Endometrial microvascular endothelial cells (primary cell): Measurements from ENCODE around the gene MATN1. TPM values are rescaled to one million over a fixed set of nuclear protein-coding genes. Genes with fewer than 3 reads are reported as not detected.

ENCODE experiments used
- in situ Hi-C: cut with HindIII; loops from 2 replicates; pipeline ENCODE4 v1.10.0; 2017; ENCODE audit warnings: low sequenced_read_pairs, low pct_unique_long_range_greater_than_20kb; ENCODE audit errors: inconsistent ontology term
- total RNA-seq: library from RNA; depleted of rRNA; stranded (reverse); fragments of >200 nt; gene quantifications from one replicate; pipeline ENCODE4 v1.2.3, GENCODE V29; 2015; ENCODE audit errors: inconsistent ontology term

MATN1 gene
- total RNA-seq, 1 donor from 2014 or later, result not detected

DNA sequence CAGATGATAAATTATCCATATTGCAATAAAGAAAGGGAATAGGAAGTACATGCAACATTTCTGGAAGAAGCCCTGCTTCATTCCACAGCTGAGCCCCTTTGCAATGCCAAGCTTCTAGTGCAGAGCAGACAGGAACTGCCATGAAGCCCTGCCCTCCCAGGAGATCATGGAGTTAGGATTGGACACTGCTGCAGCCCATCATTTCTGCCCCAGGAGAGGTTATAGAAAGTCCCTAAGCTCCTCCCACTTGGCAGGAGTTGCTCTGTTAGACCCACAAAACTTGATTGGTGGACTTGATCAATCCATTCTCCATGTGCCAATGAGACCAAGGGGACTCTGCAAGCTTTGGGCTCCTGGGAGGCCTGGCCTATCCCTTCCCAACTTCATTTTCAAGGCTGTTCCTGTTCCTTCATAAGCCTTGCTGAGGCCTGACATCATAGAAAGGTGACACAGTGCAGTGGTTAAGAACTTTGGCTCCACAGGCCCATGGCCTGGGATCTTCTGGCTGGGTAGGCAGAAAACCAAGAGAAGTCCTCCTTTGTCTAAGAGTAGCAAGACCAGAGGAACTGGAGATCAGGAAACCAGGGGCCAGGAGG lies 35.5 kb upstream of the MATN1 start:
- in situ Hi-C loops, result no loop called here

DNA sequence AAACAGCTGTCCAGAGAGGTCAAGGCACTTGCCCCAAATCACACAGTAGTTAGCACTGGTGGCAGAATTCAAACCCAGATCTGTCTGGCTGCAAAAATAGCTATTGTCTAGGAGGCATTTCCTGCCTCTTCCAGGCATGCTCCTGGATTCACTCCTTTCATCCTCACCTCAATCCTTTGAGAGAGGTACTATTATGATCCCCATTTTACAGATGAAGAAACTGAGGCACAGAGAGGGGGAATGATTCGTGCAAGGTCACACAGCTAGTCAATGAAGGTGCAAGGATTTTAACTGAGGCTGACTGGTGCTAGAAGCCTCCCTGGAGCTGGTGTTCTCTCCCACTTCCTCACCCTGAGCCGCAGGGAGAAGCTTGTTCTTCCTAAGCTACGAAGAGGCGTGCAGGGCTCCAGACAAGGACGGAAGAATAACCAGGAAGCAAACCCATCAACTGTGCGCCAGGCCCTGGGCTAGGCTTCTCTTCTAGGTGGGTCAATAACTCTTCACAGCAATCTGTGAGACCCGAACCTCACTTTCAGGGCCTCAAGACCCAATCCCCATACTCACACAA lies 34.8 kb upstream of the MATN1 start:
- in situ Hi-C loops, result no loop called here

DNA sequence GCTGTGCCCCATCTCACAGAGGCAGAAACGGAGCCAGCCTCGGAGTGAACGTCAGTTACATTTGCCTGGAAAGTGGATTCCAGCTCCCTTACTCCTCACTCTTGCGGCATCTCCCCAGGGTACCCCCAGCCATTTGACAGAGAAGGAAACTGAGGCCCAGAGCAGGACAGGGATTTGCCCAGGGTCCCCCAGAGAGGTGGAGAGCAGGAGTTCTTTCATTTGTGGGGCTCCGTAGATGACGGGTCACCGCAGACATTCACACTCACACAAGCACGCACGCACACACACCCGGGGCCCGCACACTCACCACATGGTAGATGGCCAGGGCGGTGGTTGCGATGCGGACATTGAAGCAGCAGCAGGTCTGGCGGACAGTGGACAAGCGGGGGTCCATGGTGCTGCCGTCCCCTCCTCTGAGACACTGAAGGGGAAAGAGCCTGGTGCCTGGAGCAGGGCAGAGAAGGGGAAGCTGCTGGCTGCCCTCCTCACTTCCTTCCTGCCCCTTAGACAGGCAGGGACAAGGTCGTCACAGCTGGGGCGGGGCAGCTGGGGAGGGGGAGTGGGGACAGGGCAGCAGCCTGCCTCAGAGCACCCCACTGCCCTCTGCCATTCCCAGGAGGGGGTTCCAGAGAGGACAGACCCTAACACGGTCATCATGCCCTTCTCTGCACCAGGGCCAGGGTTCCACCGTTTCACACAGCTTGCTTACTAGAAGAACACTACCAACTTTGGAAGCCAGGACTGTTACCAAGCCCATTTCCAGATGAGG lies 34.2 kb upstream of the MATN1 start, which contains the start of gene LAPTM5:
TSS of gene LAPTM5 (minus strand) at position 423 of the 769 bp plus-strand sequence. CDS start at position 394, 29 bp downstream.
- in situ Hi-C loops, result no loop called here

DNA sequence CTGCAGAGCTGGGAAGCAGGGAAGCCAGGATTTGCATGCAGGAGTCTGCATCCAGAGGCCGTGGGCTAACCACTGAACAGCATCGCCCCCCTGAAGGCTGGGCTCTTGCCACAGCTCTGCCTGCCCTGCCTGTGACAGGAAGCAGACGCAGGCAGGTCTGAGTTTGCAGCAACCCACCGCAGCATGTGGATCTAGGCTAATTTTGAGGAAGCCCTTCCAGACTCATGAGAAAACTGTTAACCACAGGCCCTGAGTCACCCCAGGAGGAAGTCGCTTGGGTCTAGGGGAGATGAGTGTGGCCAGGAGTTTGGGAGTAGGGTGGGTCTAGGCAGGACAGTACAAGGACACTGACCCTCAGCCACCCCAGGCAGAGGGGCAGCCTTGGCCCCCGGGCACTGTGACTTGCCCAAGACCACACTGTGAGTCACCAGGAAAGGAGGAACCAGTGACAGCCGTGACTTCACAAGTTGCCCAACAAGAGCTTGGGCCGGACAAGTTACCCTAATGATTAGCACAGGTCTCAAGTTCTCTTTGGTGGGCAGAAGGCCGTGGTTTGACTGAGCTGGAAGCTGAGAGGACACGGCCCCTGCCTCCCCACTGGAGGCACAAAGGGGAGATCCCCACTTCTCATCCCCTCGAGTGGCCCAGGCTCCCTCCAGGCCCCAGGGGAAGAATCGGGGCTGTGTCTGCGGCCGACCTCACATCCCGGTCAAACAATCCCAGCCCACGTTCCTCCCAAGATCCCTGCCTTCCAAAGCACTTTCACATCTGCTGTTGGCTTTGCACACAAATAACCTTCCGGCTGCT lies 33.4 kb upstream of the MATN1 start:
- in situ Hi-C loops, result no loop called here

DNA sequence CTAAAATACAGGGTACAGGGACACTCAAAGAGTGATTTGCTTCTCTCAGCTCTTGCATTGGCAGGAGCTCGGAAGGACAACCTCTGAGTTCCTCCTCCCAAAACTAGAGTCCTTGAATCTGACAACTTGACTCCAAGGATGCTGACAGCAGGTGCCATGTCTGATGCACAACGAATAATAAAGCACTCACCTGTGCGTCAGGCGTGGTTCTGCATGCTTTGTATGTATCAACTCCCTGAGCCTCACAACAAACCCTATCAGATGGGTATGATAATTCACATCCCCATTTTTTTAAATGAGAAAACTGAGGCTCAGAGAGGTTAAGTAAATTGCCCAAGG lies 32.8 kb upstream of the MATN1 start:
- in situ Hi-C loops, result no loop called here

DNA sequence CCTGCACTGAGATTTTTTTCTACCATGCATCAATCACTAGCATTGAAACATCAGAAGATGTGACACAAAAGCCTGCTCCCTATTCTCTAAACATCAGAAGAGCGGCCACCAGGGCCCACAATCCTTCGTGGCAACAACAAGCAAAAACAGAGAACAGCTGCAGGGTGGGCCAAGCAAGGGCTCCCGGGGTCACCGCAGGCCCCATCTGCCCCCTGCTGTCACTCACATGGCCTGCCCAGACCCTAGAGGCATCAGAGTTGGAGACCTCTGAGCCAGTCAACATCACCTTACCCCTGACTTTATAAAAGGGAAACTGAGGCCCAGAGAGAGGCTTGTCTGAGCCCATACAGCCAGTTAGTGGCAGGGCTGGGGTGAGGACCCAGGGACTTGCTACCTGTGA lies 32.4 kb upstream of the MATN1 start:
- in situ Hi-C loops, result no loop called here

DNA sequence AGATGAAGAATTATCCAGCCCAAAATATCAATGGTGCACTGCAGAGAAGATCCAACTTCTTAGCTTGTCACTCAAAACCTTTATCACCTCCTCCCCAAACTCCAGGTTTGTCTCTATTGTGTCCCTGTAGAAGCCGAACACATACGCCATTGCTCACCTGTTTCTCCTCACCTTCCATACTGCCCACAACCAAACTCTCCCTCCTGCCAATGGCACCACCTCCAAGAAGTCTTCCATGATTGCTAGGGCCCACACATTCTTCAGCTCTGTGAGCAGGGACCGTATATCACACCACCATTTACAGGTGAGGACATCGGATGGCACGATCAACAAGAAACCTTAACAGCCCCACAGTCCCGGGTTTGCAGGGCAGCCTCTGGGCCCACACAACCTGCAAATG lies 31.9 kb upstream of the MATN1 start:
- in situ Hi-C loops, result no loop called here

DNA sequence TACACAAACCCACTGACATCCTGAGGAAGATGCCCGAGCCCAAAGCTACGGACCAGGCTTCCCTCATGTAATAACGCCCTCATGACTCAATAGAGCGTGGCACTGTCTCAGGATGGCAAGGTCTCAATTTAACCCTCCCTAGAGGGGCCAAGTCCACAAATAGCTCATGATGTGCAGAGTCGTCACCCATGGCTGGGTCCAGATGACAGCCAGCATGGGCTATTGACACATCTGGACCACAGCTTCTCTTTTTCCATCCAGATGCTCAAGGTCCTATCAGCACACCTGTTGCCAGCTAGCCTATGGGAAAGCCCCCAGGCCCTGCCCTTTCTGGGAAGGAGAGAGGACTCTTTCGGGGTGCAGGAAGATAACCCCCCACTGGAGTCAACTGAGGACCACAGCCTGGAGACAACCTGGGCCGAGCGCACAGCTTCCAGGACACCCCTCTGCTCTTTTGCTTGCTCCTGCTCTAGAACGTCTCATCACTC lies 31.3 kb upstream of the MATN1 start:
- in situ Hi-C loops, result no loop called here

DNA sequence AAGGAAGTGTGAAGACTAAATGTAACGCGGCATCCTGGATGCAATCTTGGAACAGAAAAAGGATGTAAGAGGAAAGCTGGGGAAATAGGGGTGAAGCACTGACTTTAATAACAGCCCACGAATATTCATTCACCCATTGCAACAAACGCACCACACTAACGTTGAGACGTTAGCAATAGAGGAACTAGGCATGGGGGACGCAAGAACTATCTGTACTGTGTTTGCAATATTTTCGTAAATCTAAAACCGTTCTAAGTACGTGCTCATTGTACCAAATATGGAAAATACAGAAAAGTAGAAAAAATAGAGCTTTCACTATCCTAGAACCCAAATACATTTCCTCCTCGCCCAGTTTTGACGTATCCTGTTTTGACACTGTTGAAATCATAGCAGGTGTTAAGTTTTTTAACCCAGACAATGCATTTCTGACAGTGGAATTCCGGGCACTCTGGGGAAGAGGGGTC lies 30.3 kb upstream of the MATN1 start:
- in situ Hi-C loops, result no loop called here

DNA sequence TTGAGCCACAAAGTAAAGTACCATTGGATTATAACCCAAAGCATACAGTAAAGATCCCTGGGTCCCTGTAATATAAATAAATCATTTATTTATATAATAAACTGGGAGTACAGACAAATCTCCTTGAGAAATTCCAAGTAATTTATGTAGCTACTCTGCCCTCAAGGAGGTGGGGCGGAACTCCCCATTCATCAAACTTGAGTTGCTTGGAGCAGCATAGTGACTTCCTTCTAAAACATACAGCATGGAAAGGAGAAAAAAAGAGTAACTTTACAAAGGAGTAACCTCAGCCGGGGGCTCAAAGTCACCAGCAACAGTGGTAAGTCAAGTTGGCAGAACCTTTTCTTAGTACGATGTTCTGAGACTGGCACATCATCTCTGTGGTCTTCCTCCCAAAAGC lies 29.7 kb upstream of the MATN1 start:
- in situ Hi-C loops, result no loop called here

DNA sequence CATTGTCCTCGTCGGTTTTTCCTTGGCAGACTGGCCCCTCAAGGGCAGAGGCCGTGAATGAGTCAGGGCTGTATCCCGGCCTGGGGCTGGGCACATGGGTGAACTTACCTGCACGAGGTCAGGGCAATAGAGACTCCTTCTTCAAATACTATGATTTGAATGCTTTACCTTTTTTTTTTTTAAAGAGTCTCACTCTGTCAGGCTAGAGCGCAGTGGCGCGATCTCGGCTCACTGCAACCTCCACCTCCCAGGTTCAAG lies 29.2 kb upstream of the MATN1 start:
- in situ Hi-C loops, result no loop called here

DNA sequence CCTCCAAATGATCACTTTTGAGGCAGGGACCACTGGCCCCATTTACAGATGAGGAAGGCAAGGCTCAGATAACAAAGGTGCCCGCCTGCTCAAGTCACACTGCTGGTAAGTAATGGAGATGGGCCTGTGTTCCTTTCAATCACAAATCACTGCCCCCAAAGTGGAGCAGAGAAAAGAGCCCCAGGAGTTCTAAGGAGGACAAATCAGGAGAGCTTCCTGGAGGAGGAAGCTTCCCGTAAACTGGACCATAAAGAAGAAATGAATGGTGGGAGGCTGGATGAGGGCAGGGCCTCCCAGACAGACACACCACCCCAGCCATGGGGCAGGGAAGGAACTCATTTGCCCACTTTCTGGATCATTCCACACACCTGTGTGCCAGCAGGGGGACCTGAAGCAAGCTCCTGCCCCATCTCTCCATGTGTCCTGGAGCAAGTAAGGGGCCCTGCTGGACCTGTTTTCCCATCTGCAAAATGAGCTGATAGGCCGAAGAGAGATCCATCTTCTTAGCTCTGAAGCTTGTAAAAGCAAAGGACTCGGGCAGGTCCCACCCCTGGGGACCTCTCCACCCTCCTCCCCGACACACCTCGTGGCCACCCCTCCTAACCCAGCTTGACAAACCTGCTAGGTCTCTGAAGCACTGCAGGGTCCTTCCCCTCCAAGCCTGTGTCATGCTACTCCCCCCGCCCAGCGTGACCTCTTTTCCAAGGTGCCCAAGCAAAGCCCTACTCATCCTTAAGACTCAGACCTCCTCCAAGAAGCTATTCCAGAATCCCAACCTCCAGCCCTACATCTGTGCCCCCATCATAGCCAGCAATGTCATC lies 28.7 kb upstream of the MATN1 start:
- in situ Hi-C loops, result no loop called here

DNA sequence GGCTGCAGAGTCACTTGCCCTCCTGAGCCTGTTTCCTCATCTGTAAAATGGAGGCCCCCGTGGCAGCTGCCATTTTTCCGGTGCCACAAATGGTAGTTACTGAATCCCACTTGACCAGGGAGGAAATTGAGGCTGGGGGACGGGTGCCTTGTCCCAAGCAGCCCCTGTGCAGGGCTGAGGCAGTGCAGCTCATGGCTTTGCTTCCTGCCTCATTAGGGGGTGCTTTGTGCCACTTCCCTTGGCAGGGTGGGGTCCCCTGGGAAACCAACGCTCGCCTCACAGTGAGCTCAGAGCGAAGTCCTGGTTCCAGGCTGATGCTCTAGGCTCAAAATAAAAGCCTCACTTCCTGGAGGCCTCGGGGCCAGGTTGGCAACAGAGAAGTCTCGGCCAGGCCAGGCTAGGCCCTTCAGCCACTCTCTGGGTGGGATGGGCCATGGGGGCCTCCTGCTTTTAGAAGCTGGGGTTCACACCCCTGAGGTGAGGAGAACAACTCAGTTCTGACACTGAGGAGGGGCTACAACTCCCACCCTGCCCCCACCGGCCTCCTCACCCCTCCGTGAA lies 27.4 kb upstream of the MATN1 start:
- in situ Hi-C loops, result no loop called here

DNA sequence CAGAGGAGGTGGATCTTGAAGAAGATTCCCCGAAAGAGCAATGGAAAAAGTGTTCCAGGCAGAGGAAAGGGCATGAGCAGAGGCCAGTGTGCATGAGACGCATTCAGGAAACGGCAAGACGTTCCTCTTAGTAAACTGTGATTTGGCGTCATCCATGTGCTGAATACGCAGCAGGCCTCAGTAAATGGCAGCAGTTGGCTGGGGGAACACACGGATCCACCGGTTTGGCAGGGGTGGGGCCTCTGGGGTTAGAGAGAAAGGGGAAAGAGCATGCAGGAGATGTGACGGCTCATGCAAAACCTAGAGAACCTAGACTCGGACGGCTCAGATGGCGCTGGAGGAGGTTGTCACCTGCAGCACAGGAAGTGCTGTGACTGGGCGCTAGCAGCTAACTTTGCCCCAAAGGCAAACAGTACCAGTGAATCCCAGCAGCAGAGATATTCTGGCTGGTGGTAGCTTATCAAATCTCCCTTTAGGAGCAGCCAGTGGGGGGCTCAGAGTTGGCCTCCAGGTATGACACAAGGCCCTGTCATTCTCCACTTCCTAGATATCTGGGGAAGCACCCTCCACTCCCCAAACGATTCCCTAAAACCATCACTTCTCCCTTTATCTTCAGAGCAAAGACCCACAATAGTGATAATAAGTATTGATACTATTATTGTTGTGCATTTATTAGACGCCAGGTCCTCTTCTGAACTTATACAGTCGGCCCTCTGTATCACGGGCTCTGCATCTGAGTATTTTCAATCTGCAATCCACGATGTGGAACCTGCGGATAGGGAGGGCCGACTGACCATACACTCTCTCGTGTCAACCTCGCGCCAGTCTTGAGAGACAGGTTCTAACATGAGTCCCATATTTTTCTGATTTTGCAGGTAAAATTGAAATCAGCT lies 26.6 kb upstream of the MATN1 start:
- in situ Hi-C loops, result no loop called here

DNA sequence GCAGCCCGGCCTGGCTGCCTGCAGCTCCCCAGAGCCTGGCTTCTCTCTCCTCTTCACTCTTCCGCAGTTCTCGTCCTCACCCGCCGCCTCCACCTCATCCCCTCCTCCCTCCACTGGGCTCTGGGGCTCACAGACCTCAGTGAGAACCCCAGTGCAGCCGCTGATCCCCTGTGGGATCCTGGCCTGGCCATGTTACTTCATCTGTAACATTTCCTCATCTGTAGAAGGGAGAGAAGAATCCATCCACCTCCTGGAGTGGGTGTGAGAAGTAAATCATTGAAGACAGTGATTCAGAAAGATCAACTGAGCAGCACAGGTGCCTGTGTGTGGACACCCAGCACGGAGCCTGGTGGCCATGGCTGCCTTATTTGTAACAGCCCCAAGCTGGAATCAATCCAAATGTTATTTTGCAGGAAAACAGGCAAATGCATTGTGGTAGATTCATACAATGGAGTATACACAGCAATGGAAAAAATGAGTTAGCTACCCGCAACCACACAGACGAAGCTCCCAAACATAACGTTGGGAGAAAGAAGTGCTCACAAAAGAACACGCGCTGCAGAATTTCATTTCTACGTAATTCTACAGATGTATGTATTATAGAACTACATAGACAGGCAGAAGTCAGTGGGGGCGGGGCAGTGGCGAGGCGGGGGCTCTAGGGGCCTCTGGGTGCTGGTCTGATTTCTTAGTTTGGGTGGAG lies 25.5 kb upstream of the MATN1 start:
- in situ Hi-C loops, result no loop called here

DNA sequence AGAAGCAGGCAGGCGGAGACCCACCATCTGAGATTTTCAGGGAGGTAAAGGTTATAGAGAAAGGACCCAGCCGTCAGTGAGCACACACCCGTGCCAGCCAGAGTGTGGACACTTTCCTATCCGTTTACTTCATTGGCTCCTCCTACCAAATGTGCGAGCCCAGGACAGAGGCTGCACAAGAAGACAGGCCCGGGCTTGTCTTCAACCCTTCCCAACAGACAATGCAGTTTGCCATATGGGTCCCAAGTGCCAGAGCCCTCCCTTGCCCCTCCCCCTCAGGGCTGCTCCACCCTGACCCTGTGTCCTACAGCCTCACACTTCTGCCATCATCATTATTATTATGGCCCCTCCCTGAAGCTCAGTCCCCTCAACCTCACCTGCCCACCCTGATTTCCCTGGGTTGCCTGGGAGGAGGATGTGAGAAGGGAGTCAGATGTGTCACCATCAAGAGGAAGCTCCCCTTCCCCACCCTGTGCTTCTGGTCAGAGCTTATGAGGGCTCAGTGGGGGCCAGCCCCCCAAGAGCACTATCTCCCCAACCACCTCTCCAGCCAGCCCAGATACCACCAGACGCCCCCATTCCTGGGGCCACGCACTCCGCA lies 24.8 kb upstream of the MATN1 start:
- in situ Hi-C loops, result no loop called here
